Bronchial epithelial cell (primary cell): ENCODE results near the gene ADGRG2. TPM values are rescaled to one million over a fixed set of nuclear protein-coding genes. Genes with fewer than 3 reads are reported as not detected.

Source experiments
- DNase-seq: peaks from one replicate; pipeline ENCODE4 v3.0.0-alpha.2; 2010; ENCODE audit warnings: low read depth
- FAIRE-seq: peaks from 2 replicates; lab custom pipeline; 2011; peaks lifted over from hg19 to GRCh38; lab: Jason Lieb, UNC
- H3K27me3 ChIP-seq: 2 replicates; pipeline ENCODE4 v1.5.1; 2011; ENCODE audit warnings: low read length; ENCODE audit not compliant: control insufficient read depth, insufficient read depth
- H3K36me3 ChIP-seq: 2 replicates; pipeline ENCODE4 v1.5.1; 2011; ENCODE audit warnings: low read length; ENCODE audit not compliant: control insufficient read depth, insufficient read depth
- H3K4me3 ChIP-seq: 2 replicates; pipeline ENCODE4 v1.5.1; 2011; ENCODE audit warnings: mild to moderate bottlenecking, low read depth, low read length, control low read depth
- total RNA-seq: library from RNA; depleted of rRNA; stranded (reverse); fragments of >200 nt; gene quantifications from 2 replicates; pipeline ENCODE4 v1.2.1, GENCODE V29; 2014
- TF ChIP-seq, protein P1 (sequence below): IDR thresholded peaks from 2 replicates; pipeline ENCODE4 v1.5.1; 2011; ENCODE audit warnings: mild to moderate bottlenecking, moderate library complexity, low read length, control low read depth, inconsistent platforms; ENCODE audit not compliant: insufficient read depth, severe bottlenecking

Gene ADGRG2
- total RNA-seq, 1 donor from 2014 or later, result 0.26 TPM

DNA sequence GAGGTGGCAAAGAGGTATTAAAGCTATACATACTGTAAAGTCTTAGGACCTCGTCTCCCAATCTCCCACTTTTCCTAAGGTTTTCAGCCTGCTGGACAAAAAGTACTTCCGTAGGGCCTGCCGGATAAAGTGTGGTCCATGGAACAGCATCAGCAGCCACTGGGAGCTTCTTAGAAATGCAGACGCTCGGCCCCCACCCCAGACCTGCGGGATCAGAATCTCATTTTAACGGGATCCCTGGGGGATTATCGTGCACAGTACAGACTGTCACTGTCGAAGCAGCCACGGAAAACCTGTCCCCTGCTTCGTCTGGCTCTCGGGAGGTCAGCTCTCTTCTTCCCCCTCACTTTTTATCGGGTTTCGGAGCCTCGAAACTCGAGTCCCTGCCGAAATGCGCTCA lies 802 bp downstream of the ADGRG2 start:
- Histone ChIP-seq H3K36me3 (no peaks in the 10 kb centered on the region), H3K4me3 (no peak overlapping the region), H3K27me3 (peaks cover 13% of the 10 kb centered on the region)
- DNase-seq, result no peak
- TF ChIP-seq, protein P1, sequence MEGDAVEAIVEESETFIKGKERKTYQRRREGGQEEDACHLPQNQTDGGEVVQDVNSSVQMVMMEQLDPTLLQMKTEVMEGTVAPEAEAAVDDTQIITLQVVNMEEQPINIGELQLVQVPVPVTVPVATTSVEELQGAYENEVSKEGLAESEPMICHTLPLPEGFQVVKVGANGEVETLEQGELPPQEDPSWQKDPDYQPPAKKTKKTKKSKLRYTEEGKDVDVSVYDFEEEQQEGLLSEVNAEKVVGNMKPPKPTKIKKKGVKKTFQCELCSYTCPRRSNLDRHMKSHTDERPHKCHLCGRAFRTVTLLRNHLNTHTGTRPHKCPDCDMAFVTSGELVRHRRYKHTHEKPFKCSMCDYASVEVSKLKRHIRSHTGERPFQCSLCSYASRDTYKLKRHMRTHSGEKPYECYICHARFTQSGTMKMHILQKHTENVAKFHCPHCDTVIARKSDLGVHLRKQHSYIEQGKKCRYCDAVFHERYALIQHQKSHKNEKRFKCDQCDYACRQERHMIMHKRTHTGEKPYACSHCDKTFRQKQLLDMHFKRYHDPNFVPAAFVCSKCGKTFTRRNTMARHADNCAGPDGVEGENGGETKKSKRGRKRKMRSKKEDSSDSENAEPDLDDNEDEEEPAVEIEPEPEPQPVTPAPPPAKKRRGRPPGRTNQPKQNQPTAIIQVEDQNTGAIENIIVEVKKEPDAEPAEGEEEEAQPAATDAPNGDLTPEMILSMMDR, result no peak
- FAIRE-seq, result no peak

DNA sequence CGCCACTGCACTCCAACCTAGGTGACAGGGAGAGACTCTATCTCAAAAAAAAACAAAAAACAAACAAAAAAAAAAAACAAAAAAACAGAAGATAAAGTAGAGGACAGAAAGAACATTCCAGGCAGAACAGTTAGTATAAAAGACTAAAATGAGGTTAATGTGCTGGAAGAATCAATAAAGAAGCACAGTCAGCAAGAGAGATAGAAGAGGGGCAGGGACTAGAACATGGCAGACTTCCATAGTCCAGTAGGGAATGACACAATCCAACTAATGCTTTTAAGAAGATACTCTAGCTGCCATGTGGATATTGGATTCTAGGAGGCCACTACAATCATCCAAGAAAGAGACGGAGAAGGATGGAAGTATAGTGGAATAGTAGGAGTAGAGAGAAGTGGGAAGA lies 11.6 kb downstream of the ADGRG2 start:
- TF ChIP-seq, protein P1, result no peak
- FAIRE-seq, result no peak

GRCh38 chrX:19107035-19107434 lies 15.2 kb downstream of the ADGRG2 start:
- FAIRE-seq (no peak), DNase-seq (no peak)
- TF ChIP-seq, protein P1, result no peak
- Histone ChIP-seq H3K4me3 (no peak overlapping the region), H3K36me3 (no peaks in the 10 kb centered on the region), H3K27me3 (no peaks in the 10 kb centered on the region)

More for the DNA sequence above, 11.6 kb downstream of the ADGRG2 start:
- no peak for DNase-seq
- no peak overlapping the region for H3K4me3 ChIP-seq
- no peaks in the 10 kb centered on the region for H3K27me3 ChIP-seq
- no peaks in the 10 kb centered on the region for H3K36me3 ChIP-seq

- Histone ChIP-seq H3K36me3 (no peaks in the 10 kb centered on the region), H3K27me3 (no peaks in the 10 kb centered on the region), H3K4me3 (no peak overlapping the region)
- TF ChIP-seq, protein P1, result no peak
- no peak for DNase-seq
- no peak for FAIRE-seq
Observed at GRCh38 chrX:19100586-19100985, 21.7 kb downstream of the ADGRG2 start.

- H3K4me3 ChIP-seq, result no peak overlapping the region
- FAIRE-seq, result no peak
- TF ChIP-seq, protein P1, result no peak
- H3K36me3 ChIP-seq, result no peaks in the 10 kb centered on the region
- DNase-seq, result no peak
- H3K27me3 ChIP-seq, result no peaks in the 10 kb centered on the region
Observed at GRCh38 chrX:19097553-19098283, 24.6 kb downstream of the ADGRG2 start.

GRCh38 chrX:19096586-19096985 lies 25.7 kb downstream of the ADGRG2 start:
- peak; percentile 10 for DNase-seq
- FAIRE-seq, result no peak
- Histone ChIP-seq H3K4me3 (no peak overlapping the region), H3K36me3 (no peaks in the 10 kb centered on the region), H3K27me3 (no peaks in the 10 kb centered on the region)
- TF ChIP-seq, protein P1, result no peak
